ENCODE results near the gene NSRP1.

Gene NSRP1

DNA sequence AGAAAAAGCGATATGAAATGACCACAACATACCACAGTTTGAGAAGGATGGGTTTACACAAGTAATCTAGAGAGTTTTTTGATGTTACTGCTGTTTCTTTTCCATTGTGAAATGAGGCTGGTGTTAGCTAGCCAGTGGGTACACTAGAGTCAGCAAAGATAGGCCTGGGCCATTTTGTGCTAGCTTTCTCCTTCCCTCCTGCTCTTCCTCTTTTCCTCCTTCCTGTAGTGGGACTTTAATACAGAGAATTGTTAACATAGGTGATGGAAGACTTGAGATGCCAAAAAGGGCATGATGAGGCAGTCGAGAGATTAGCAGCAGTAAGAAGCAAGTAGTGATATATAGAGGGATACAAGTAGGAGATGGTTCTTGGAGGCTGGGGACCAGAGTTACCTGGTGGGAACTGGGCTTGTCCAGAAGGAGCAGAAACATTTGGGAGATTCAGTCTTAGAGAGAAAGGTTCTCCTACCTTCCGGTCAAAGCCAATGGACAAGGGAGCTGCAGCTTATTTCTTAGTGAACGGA, 7.7 kb downstream of the NSRP1 start:
- no peak for DNase-seq

GRCh38 chr17:30130121-30130520, 13.5 kb downstream of the NSRP1 start:
- DNase-seq: no peak

DNA sequence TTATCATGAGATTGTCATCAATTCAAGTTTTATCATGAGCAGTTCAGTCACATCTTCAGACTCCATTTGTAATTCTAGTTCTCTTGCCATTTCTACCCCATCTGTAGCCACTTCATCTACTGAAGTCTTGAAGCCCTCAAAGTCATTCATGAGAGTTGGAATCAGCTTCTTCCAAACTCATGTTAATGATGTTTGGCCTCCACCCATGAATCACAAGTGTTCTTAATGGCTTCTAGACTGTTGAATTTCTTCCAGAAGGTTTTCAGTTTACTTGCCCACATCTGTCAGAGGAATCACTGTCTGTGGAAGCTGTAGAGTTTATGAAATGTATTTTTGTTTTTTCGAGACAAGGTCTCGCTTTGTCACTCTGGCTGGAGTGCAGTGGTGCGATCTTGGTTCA, 16.0 kb downstream of the NSRP1 start:
- DNase-seq: no peak

GRCh38 chr17:30133197-30133596, 16.6 kb downstream of the NSRP1 start:
- no peak for DNase-seq

DNA sequence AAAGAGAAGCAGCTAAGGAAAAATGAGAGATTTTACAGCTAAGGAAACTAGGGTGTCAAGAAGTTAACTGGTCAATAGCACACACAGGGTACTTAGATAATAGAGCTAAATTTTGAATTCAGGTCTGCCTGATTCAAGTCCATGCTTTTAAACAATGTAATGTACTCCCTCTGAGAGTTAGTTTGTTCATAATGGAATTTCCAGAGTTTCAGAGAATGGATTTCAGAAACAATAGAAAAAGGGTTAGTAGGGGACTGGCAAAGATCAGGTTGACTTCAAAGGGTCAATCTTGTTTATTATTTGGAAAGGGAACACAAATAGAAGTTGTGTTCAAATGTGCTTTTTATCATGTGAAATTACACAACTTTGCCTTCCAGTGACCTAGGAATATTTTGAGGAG, 17.9 kb downstream of the NSRP1 start:
- no peak for DNase-seq

GRCh38 chr17:30137158-30137557, 20.5 kb downstream of the NSRP1 start:
- DNase-seq: no peak

- DNase-seq: peak; percentile 6
Observed at GRCh38 chr17:30147860-30148259, 31.2 kb downstream of the NSRP1 start.

- DNase-seq: no peak
Observed at GRCh38 chr17:30148376-30148775, 31.8 kb downstream of the NSRP1 start.

DNA sequence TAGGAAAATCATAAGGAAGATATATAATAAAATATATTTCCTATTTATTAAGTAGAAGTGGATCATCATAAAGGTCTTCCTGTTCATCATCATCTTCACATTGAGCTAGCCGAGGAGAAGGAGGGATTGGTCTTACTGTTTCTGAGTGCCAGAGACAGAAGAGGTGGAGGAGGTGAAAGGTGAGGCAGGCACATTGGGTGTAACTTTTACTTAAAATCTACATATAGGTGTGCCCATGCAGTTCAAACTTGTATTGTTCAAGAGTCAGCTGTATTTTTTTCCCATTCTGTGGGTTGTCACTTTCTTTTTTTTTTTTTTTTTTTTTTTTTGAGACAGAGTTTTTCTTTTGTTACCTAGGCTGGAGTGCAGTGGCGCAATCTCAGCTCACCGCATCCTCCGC, 34.9 kb downstream of the NSRP1 start:
- DNase-seq: no peak

DNA sequence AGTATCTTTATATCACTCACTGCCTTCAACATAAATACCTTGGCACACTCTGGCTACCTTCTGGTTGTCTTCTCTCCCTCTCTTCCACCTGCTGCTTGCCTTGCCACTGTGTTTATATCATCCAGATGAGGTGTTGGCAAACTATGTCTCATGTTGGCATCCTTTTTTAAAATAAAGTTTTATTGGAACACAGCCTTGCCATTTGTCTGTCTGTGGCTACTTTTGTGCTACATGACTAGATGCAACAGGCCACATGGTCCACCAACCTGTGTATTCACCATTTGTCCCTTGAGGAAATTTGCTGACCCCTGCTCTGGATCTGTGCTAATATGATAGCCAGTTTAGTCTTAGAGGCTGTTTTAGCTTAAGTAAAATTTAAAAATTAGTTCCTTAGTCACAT, 36.8 kb downstream of the NSRP1 start:
- DNase-seq: no peak

- DNase-seq: no peak
Observed at GRCh38 chr17:30155389-30155788, 38.8 kb downstream of the NSRP1 start.

DNA sequence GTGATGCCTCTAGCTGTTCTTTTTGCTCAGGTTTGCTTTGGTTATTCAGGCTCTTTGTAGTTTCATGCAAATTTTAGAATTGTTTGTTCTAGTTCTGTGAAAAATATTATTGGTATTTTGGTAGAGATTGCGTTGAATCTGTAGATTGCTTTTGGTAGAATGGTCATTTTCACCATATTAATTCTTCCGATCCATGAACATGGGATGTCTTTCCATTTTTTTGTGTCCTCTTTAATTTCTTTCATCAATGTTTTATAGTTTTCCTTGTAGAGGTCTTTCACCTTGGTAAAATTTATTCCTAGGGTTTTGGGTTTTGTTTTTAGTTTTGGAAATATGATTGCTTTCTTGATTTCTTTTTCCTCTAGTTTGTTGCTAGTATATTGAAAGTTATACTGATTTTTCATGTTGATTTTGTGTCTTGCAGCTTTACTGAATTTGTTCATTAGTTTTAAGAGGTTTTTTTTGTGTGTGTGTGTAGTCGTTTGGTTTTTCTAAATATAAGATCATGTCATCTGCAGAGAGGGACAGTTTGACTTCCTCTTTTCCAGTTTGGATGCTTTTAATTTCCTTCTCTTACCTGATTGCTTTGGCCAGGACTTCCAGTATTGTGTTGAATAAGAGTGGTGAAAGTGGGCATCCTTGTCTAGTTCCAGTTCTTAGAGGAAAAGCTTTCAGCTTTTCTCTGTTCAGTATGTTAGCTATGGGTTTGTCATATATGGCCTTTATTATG, 42.4 kb downstream of the NSRP1 start:
- DNase-seq: no peak

DNA sequence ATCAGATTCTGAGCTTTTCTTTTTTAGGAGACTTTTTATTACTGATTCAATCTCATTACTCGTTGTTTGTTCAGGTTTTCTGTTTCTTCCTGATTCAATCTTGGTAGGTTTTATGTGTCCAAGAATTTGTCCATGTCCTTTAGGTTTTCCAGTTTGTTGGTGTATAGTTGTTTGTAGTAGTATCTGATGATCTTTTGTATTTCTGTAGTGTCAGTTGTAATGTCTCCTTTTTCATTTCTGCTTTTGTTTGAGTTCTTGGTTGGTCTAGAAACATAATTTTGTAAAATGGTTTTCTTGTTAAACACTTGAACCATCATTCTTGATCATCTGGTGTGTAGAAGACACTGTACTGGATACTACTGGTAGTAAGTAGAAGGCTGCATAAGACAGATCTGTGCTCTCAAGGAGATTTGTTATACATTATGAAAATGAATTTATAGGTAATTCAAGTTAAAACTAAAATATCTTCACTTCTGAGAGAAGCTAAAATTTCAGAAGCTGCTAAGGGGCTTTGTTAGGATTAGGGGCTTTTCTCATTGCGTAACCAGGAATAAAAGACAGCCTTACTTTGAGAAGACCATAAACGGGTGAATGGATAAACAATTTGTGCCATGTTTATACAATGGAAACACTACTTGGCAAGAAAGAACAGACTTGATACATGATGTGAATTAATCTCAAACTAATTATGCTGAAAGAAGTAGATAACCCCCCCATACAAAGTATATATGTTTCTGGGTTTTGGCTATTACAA, 44.0 kb downstream of the NSRP1 start:
- no peak for DNase-seq

DNA sequence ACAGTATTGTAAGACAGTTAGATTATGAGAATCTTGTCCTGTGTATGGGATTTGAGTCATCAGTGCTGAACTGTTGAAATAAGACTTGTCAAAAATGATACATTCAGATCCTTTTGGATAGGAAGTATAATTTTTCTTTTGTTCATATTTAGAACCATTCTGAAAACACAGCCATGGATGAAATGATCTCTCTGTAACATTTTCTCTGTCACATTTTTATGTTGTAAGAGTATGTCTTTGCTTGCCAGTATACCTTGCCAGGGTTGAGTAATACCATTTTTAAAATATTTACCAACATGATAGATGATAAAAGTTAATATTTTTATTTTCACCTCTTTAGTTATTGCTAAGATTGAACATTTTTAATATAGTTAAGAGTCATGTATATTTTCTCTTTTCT, 45.0 kb downstream of the NSRP1 start:
- DNase-seq: no peak

- DNase-seq: no peak
Observed at GRCh38 chr17:30164531-30164930, 47.9 kb downstream of the NSRP1 start.

DNA sequence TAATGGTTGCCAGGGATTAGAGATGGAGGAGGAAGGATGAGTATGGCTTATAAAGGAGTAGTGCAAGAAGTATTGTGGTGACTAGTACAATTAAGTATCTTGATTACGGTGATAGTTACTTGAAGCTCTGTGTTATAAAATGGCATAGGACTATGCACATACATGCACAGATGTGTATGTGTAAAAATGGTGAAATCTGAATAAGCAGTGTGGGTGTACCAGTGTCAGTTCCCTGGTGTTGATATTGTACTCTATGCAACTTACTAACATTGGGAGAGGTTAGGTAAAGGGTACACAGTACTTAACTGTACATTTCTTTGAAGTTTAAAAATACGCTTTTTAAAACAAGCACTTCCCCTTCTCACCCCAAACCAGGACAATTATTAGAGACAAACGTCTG, 48.5 kb downstream of the NSRP1 start:
- DNase-seq: no peak

- no peak for DNase-seq
Observed at GRCh38 chr17:30165960-30166359, 49.3 kb downstream of the NSRP1 start.

DNA sequence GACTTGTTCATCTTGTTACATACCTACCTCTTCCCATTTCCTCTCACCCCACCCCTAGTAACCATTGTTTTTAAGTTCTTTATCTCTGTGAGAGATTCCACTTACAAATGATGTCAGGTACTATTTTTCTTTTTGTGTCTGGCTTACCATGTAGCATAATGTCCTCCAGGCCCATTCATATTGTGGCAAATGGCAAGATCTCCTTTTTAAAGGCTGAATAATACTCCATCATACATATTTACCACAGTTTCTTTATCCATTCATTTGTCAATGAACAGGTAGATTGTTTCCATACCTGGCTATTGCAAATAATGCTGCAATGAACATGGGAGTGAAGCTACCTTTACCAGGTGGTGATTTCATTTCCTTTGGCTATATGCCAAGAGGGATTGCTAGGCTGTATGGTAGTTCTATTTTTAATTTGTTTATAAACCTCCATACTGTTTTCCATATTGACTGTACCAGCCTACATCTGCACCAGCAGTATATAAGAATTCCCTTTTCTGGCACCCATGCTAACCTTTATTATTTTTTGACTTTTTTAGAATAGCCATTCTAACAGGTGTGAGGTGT, 53.9 kb downstream of the NSRP1 start:
- no peak for DNase-seq

DNA sequence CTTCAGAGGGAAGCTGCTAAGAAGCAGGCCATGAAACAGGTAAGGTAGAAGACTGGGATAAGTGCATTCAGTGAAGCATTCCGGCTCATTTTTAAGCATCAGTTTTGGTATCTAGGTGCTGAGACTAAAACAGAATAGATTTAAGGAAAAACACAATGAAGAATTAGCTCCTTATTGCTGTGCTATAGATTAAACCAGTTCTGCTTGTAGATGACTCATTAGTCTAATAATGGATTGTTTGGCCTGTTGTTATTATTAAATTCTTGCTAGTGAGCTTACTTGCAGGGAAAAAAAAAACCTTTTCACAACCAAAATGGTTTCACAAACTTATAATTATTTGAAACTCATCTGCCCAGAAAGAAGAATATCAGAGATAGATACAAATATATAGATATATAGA, 55.9 kb downstream of the NSRP1 start:
- no peak for DNase-seq

- no peak for DNase-seq
Observed at GRCh38 chr17:30173649-30174048, 57.0 kb downstream of the NSRP1 start.

DNA sequence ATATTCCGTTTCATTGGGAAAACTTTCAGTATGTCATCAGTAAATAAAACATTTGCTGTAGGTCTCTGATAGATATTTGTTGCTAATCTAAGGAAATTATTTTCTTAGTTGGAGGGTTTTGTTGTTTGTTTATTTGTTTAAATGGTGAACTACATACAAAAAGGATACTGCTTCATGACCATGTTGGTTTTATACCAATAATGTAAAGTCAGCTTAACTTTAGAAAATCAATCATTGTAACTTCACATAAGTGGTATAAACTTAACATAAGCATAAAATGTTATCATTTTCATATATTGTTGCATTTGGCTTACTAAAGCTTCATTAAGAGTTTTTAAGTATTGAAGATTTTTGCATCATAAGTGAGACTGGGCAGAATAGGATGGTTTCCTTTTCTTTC, 57.9 kb downstream of the NSRP1 start:
- DNase-seq: no peak

DNA sequence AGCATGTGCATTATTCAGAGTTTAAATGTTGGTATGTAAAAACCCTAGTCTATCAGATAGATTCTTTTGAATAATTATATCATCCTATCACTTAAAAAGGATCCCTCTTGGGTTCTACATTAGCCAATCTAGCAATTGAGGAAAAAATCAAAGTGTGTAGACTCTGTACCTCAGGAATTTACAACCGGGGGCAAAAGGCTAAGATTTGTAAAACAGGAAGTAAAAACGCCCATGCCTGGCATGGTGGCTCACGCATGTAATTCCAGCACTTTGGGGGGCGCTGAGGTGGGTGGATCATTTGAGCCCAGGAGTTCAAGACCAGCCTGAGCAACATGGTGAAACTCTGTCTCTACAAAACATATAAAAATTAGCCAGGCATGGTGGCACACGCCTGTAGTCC, 60.2 kb downstream of the NSRP1 start:
- no peak for DNase-seq

- no peak for DNase-seq
Observed at GRCh38 chr17:30186761-30187160, 70.1 kb downstream of the NSRP1 start.

GRCh38 chr17:30187573-30187972, 71.0 kb downstream of the NSRP1 start:
- no peak for DNase-seq

All from EL (cell line).